Loucy (cell line): ENCODE data around the gene BRPF3.

ENCODE experiments used
- CTCF ChIP-seq: fragments of 200-600 bp; sonication (generic); conservative IDR thresholded peaks from 2 replicates; pipeline ENCODE4 v1.5.1; 2014; ENCODE audit warnings: mild to moderate bottlenecking, antibody characterized with exemption, low read length
- EZH2phosphoT487 ChIP-seq: fragments of 200-600 bp; IDR thresholded peaks from 2 replicates; pipeline ENCODE4 v1.6.1; 2018; ENCODE audit warnings: antibody characterized with exemption, mild to moderate bottlenecking, moderate library complexity, borderline replicate concordance

GRCh38 chr6:36177166-36177565 lies 19.4 kb upstream of the BRPF3 start:
- TF ChIP-seq CTCF: no peak
- TF ChIP-seq EZH2phosphoT487: no peak
